H1 (cell line): ENCODE data around the gene MPPED1.

Experiments used
- BACH1 ChIP-seq: IDR thresholded peaks from 2 replicates; pipeline ENCODE4 v1.6.1; 2012; ENCODE audit warnings: low read length, improper control_type of control experiment
- CREB1 ChIP-seq: IDR thresholded peaks from 2 replicates; pipeline ENCODE4 v1.6.1; 2012; ENCODE audit warnings: inconsistent platforms
- TAF1 ChIP-seq: IDR thresholded peaks from 2 replicates; pipeline ENCODE4 v1.6.1; 2011; ENCODE audit warnings: mild to moderate bottlenecking, low read depth, low read length
- TF ChIP-seq, protein P1 (sequence below), 3 experiments: IDR thresholded peaks; 1 replicate in 2 of 3; 2 replicates in 1 of 3; pipeline versions ENCODE4 v1.5.1 to v1.6.1; 2011; ENCODE audit warnings: low read length in 3 of 3, mild to moderate bottlenecking in 3 of 3, inconsistent platforms in 2 of 3, low read depth in 1 of 3, moderate library complexity in 1 of 3; ENCODE audit not compliant: insufficient read depth in 1 of 3; ENCODE audit errors: control extremely low read depth in 1 of 3

GRCh38 chr22:43419371-43420080 lies 7.7 kb downstream of the MPPED1 start:
- TF ChIP-seq CREB1, result no peak
- TF ChIP-seq, protein P1, sequence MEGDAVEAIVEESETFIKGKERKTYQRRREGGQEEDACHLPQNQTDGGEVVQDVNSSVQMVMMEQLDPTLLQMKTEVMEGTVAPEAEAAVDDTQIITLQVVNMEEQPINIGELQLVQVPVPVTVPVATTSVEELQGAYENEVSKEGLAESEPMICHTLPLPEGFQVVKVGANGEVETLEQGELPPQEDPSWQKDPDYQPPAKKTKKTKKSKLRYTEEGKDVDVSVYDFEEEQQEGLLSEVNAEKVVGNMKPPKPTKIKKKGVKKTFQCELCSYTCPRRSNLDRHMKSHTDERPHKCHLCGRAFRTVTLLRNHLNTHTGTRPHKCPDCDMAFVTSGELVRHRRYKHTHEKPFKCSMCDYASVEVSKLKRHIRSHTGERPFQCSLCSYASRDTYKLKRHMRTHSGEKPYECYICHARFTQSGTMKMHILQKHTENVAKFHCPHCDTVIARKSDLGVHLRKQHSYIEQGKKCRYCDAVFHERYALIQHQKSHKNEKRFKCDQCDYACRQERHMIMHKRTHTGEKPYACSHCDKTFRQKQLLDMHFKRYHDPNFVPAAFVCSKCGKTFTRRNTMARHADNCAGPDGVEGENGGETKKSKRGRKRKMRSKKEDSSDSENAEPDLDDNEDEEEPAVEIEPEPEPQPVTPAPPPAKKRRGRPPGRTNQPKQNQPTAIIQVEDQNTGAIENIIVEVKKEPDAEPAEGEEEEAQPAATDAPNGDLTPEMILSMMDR (IDR thresholded peaks at IDR 0.05; ENCODE audit: control extremely low read depth in 1 of 3, insufficient read depth in 1 of 3, low read depth in 1 of 3, low read length in 3 of 3), result no peak
- TF ChIP-seq TAF1, result no peak
- no peak for TF ChIP-seq BACH1
